Hematopoietic multipotent progenitor cell treated with erythropoietin and hydrocortisone succinate and interleukin-3 and kit ligand, for 8 days (in vitro differentiated cells): ENCODE data around the gene LDHAL6A.

ENCODE experiments used
- DNase-seq: peaks from one replicate; pipeline ENCODE4 v3.0.0-alpha.2; 2015

Gene LDHAL6A

GRCh38 chr11:18491924-18492323 is 36.3 kb downstream of the LDHAL6A start:
- DNase-seq: no peak

GRCh38 chr11:18492888-18493287 is 37.2 kb downstream of the LDHAL6A start:
- no peak for DNase-seq

- DNase-seq: no peak
Observed at GRCh38 chr11:18493310-18493709, 37.7 kb downstream of the LDHAL6A start.

GRCh38 chr11:18495271-18495670 is 39.6 kb downstream of the LDHAL6A start:
- no peak for DNase-seq

GRCh38 chr11:18495703-18496102 is 40.0 kb downstream of the LDHAL6A start:
- no peak for DNase-seq

GRCh38 chr11:18498039-18498438 is 42.4 kb downstream of the LDHAL6A start:
- DNase-seq: no peak

- DNase-seq: no peak
Observed at GRCh38 chr11:18501629-18502028, 46.0 kb downstream of the LDHAL6A start.

- DNase-seq: no peak
Observed at GRCh38 chr11:18502352-18502751, 46.7 kb downstream of the LDHAL6A start.

- DNase-seq: no peak
Observed at GRCh38 chr11:18521122-18521521, 65.5 kb downstream of the LDHAL6A start.

- DNase-seq: peak; percentile 16
Observed at GRCh38 chr11:18522388-18522787, 66.7 kb downstream of the LDHAL6A start.

GRCh38 chr11:18523084-18523483 is 67.4 kb downstream of the LDHAL6A start:
- no peak for DNase-seq

- DNase-seq: no peak
Observed at GRCh38 chr11:18524248-18524647, 68.6 kb downstream of the LDHAL6A start.

- no peak for DNase-seq
Observed at GRCh38 chr11:18526130-18526520, 70.5 kb downstream of the LDHAL6A start.

- DNase-seq: peak; percentile 94
Observed at GRCh38 chr11:18526521-18527296, 71.1 kb downstream of the LDHAL6A start, which contains the start of gene TSG101. TSS of gene TSG101 (minus strand) at chr11:18526942. CDS start at chr11:18526816, 126 bp downstream.

- DNase-seq: peak; percentile 31
Observed at GRCh38 chr11:18527512-18527911, 71.9 kb downstream of the LDHAL6A start.
